GM21576 (cell line): Measurements from ENCODE around the gene LPAR1.

Experiments used
- ATAC-seq: cut with Tn5 transposase; IDR thresholded peaks from one replicate; pipeline ENCODE4 v1.9.1; 2021; ENCODE audit warnings: mild to moderate bottlenecking, moderate library complexity; ENCODE audit not compliant: unreplicated experiment

The LPAR1 gene

DNA sequence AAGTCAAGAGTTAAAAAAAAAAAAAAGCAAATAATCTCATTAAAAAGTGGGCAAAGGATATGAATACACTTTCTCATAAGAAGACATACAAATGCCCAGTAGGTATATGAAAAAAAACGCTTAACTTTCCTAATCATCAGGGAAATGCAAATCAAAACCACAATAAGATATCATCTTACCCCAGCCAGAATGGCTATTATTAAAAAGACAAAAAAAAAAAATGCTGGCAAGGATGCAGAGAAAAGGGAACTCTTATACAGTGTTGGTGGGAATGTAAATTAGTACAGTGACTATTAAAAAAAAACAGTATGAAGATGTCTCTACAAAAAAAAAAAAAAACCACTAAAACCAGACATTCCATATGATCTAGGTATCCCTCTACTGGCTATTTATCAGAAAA is 79.4 kb downstream of the LPAR1 start:
- ATAC-seq = no peak

DNA sequence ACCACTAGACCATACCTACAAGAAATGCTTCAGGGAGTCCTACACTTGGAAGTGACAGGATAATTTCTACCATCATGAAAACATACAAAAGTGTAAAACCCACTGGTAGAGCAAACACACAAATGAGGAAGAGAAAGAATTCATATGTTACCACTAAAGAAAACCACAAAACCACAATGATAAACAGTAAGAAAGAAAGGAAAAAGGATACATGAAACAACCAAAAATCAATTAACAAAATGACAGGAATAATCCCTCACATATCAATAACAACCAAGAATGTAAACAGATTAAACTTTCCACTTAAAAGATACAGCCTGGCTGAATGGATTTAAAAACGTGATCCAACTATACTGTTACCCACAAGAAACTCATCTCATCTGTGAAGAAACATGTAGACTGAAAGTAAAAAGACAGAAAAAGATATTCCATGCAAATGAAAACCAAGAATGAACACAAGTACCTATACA is 83.4 kb downstream of the LPAR1 start:
- peak; percentile 63 for ATAC-seq

DNA sequence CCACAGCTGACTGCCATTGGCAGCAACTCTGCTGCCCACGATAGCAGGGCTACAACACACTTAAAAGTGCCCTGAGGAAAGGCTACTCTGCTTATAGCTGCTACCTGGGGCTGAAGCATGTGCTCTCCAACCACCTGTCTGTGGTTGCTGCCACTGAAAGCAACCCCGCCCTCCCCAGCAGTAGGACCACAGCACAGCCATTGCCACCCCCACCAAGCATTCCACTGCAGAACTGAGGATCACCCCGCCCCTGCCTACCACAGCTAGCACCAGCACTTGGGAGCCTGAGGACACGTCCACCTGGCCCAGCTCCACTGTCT is 85.8 kb downstream of the LPAR1 start:
- ATAC-seq = no peak

DNA sequence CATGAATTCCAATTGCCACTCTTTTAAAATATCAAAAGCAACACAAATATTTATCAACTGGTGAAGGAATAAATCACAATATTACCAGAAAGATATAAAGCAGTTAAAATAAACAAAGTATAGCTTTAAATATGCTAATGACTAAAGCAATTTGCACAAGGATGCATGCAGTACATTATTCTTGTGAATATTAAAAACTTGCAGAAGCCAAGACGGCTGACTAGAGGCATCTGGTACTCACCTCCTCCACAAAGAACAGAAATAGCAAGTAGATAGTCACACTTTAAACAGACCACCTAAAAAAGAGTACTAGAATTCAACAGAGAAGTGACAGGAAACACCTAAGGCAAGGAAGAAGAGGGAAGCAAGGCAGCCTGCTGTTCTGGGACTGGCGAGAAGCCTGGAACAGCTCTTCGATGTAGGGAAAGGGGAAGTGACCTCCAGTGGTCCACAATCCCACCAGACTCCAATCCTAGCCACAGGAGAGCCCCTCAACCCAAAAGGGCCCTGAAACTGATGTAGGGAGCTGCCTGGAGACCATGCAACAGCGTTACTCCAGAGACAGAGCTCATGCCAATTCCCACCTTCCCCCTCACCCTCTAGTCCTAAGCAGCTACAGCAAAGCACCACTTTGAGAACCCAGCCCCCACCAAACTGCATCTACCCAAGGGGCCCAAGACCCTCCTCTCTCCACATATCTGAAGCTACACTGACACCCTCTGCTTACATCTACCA is 86.3 kb downstream of the LPAR1 start:
- ATAC-seq = no peak

DNA sequence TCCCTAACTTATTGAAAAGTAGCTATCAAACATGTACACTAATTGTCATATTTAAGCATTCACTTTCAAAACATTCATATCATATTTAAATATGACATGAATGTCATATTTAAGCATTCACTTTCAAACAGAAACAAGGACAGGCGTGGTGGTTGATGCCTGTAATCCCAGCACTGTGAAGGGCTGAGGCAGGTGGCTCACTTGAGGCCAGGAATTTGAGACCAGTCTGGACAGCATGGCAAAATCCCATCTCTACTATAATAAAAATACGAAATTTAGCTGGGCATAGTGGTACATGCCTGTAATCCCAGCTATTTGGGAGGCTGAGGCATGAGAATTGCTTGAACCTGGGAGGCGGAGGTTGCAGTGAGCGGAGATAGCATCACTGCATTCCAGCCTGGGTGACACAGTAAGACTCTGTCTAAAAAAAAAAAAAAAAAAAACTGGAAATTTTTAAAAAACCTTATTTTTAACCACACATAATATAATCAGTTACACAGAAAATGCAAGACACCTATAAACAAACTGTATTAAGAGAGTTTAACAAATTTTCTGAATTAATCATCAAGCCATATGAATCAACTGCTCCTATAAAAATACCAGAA is 88.1 kb downstream of the LPAR1 start:
- ATAC-seq = no peak

DNA sequence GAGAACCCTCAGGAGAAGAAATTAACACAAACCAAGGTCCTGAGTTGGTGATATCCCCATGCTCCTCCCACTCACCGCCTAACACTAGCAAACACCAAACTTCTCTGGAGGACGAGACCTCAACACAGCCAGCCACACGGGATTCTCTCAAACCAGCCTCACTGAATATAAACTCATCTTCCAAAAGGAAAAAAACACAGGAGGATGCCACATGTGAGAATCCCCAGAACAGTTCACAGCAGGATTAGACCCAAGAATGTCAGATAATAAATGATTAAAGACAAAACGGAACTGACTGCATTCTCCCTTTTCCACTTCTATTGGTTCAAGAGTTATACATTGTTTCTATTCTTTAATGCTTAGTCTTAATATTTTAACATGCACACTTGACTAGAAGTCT is 89.2 kb downstream of the LPAR1 start:
- ATAC-seq = no peak

DNA sequence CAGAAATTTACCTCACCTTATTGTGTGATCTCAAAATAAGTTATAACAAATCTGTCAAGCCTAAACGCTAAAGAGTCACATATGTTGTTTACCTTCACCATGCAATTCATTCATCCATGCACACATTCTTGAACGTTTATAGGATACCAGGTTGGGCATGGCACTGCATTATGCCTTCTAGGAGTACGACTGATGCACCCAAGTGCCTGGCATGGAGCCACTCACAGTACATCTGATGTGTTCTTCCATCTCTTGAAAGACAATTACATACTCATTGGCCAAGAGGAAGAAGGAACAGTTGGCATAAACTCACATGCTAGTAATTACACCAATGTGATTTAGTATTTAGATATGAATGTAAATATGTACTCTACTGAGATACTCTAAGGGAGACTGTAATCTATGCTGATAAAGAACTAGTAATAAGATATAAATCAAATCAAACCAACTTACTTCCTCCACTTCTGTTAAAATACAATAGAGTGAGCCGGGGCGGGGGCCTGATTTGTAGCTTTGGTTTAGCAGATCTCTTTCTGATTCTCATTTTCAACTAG is 90.7 kb downstream of the LPAR1 start:
- no peak for ATAC-seq

DNA sequence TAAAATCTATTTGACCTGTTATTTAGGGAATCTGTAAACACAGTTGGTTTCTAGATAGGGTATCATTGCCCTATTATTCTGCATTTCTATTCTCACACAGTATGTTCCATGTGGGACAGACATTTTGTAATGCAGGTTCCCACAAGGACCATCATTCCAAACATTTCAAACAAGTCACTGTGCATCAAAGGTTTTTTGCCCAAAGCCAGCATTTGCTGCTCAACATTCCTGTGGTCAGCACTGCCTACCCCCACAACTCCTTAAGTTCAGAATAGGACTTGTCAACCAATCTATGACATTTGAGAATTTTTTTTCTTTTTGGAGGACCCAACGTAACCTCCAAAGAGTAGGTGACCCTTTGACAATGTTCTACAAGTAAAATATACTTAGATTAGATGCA is 95.7 kb downstream of the LPAR1 start:
- ATAC-seq = no peak

DNA sequence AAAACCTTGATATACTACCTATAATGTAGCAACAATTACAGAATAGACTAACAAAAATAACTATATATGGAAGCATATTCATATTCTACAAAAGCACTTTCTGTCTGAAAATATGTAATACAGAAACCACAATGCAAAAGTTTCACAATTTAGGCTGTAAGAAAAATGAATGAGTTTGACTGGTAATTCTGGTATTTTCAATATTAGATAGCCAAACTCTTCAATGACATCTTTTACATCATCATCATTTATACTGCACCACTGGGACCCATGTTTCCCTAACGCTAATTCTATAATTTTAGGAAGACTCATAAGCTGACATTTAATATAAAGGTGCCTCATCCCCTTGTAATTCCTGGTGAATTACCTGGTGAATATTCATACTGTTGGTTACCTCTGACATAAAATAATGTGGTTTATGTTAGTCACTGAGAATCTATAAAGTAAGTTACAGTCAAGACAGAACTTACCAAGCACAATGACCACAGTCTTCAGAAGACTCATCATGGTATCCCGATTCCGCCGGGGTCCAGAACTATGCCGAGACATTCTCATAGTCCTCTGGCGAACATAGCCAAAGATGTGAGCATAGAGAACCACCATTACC is 97.2 kb downstream of the LPAR1 start:
- no peak for ATAC-seq

DNA sequence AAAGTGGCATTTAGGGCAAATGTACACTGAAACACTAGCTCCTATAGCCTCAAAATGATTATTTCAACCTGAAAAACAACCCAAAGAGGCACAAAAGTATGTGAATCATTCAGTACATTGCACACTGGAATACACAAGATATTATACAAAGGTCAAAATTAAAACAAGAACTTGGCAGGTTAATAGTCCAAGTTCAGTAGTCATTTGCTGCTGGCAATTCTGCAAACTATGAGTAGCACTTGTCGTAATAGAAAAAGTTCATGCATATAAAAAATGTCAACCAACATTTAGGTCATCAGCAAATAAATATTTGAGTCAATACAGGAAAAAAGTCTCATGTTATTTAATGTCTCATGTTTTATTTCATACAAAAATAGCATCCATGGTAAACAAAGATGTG is 98.7 kb downstream of the LPAR1 start:
- ATAC-seq = no peak

DNA sequence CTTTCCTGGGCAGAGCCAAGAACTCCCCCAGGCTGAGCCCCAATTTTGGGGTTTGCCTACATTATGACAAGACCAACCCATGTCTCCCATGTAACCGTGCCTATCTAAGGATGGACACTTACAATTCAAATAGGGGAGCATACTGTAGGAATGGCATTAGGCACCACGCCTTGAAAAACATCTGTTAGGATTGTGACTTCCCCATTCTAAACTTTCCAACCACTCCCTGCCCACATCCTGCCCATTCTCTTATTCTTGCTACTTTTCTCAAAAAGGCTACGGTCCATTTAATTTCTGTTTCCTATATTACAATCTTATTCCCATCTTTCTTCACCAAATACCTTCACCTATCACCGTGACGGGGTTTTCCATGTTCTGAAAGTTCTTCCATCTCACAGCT is 99.2 kb downstream of the LPAR1 start:
- ATAC-seq = no peak

DNA sequence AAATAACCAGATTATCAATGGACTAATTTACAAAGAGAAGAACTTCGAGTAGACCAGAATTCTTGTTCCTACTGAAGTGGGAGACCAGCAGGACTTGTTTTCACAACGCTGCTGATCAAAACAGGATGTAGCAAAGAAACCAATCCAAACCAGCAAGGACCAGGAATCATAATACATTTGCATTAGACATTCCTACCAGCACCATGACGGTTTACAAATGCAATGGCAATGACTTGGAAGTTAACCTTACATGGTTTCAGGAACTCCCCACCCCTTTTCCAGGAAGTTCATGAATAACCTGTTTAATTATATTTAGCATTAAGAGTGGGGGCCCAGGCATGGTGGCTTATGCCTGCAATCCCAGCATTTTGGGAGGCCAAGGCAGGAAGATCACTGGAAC is 100.0 kb downstream of the LPAR1 start:
- no peak for ATAC-seq

DNA sequence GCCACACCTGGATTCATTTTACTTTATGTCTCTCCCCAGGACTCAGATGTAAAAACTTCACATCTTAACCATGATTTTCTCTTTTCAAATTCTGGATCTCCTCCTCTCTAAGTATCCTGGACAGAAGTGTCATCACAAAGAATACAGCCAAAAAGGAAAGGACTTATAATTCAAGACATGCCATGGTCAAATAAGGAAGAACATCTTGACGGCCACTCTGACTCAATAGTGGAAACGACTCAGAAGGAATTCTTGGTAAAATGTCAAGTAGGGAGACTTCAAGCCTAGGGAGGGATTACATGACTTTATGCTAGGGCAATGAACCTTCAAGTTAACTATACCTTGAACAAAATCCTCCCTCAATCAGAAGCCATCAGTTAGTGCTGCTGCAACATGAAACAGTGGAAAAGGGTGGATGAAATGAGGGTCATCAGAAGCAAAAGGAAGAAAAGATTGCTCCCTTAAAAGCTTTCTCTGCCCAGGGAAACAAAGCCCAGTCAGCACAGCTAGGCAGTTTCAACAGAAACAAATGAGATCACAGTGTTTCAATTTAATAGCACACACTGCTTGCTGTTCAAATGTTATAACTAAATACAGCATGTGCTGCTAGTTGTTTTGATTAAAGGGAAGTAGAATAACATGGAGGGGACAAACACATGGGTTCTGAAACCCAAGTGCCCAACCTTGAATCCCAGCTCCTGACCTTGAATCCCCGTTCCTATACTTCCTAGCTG is 101.4 kb downstream of the LPAR1 start:
- ATAC-seq = no peak

DNA sequence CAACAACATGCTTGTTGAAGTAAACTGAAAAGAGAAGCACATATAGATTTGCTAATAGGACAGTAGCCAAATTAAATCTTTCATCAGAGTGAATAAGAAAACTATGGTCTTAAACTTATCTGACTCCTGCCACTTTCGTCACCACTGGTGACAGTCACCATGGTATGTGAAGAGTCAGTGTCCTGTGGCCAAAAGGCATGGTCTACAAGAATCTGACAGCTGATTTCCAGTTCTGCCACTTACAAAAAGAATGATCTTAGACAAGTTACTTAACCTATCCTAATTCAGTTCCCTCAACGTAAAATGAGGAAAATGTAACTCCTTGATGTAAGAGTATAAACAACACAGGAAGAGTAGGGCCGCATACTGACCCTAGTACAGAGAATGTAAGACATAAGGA is 102.0 kb downstream of the LPAR1 start:
- ATAC-seq = no peak

DNA sequence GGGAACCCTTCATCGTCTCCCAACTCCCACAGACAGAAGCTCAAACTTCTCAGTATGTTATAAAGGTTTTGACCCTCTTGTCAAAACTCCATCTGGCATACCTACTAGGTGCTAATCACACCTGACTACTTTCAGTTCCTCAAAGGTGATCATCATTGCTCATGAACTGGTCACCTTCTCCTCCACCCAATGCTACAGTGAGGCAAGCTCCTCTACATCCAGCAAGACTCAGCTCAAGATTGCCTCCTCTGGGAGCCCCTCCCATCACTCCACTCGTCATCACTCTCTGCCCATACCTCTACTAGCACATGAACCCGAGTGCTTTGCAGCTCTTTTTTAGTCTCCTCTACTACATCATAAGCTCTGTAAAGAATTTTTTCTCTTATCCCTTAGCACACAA is 102.4 kb downstream of the LPAR1 start:
- ATAC-seq = no peak

DNA sequence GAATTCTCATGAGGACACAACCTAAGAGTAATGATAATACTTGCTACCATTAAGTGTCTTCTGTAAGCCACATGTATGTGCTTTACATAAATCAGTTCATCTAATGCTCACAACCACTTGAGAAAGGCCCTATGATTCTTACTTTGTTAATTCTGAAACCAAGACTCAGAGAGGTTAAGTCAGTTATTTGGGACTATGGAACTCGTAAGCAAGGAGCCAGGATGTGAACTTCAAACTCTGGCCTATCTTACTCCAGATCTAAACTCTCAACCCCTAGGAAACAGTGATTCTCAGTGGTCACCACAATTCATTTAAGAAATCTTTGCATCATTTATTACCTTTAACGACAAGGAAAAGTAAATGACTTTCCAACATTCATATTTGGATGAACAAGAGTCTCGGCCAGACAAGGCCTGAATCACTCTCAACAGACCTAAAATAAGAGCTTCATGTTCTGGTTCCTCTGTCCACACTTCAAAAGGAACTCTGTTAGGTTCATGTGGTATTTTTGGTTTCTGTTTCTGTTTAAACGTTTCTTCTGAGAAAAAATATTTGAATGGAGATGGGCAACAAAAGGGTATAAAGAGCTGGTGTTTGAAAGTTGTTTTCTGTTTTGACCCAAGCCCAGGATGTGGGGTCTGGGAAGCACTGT is 104.8 kb downstream of the LPAR1 start:
- ATAC-seq = peak; percentile 80

DNA sequence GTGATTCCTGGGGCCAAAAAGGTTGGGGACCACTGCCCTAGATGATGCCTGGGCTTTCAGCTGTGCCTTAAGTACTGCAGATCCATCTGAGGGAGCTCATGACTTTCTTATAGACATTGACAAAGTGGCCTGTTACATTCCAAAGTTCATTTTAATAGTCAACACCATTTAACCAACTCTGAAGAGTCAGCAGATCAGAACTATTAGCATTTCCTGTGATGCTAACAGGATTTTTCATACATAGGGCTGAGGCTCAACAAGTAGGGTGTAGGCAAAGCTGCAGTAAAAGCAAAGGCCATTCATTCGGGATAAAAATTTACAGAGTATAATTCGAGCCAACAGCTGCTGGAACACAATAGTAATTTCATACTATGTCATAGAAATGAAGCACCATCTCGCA is 105.4 kb downstream of the LPAR1 start:
- ATAC-seq = no peak

DNA sequence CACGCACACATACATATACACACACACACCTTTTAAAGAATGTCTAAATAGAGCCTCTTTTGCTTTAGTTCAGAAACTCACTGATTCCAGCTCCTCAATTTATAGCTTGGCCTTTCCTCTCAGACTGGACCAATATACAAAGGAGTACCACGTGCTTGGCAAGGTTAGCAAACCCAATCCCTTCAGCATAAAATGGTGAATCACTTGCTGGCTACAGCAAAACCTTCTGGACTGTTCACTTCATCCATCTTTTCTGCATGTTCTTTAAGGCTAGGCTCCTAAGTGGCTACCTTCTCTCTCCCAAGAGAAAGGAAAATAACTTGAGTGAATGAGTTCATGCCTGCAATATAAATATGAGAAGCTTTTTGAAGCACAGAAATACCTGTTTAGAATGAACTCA is 109.7 kb downstream of the LPAR1 start:
- ATAC-seq = no peak

DNA sequence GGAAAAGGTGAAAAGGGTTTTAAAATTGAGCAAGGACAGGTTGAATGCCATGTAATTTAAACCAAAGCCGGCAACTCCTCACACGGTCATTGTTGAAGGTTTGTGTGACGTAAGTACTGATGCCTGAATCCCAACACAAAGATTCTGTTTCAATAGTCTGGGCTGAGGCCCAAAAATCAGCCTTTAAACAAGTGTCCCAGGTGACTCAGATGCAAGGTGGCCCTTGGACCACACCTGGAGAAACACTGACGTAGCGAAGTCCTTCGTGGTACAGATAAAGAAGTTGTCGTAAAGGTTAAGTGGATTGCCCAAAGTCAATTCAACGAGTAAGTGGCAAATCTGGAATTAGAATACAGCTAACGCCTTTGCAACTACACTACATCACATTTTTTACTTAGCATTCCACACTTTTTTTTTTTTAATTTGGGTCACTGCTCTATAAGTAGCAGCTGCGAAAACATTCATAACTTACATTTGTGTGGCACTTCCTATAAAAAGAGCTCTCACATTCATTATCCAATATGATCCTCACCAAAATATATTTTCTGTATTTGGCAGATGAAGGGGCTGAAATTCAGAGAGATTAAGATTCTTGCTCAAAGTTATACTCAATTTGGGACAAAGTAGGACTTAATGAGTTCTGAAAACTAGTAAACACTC is 111.3 kb downstream of the LPAR1 start:
- no peak for ATAC-seq

DNA sequence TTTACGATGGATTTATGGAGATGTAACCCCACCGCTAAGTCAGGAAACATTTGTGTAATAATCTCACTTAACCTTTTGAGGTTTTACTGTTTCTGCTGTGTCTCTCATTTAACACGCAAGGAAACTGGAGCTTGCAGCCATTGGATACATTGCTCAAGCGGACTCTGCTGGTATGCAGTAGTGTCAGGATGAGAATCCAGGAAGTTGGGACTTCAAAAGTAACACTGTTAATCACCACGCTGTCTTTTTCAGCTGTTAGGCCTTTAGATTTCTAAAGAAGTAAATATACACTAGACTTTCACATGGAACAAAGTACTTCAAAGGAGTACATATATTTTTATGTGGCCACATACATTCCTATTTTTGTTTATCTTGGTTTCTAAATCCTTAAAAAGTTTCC is 114.7 kb downstream of the LPAR1 start:
- no peak for ATAC-seq

DNA sequence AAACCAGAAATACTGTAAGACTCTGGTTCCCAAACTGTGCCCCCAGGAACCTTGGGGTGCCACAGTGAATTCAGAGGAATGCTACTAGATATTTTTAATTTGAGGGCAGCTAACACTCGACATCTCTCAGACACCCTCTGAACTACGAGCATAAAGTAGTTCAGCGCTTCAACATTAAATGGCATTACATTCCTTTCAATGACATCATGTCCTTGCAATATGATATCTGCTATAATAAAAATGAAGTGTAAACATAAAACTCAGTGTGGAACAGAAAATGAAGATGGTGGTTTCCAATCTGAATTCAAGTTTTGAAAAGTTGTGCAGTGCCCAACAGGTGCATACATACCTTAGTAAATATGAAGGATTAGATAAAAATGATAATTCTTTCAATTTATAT is 116.1 kb downstream of the LPAR1 start:
- ATAC-seq = no peak
